Activated CD4-positive, alpha-beta T cell treated with anti-CD3 and anti-CD28 coated beads, Interleukin-2, amount 10 ng/mL, durations not matched to agents 24 days and 14 days (primary cell): Measurements from ENCODE around the gene OR56B4. TPM values are rescaled to one million over a fixed set of nuclear protein-coding genes. Genes with fewer than 3 reads are reported as not detected.
"Not testable (repeated sequence)": the region's sequence is repeated elsewhere in the genome, so short reads cannot be mapped to it uniquely, and the experiment has no call there.

ENCODE experiments used
- DNase-seq: peaks from one replicate; pipeline ENCODE4 v3.0.0; 2022
- H3K27ac Mint-ChIP-seq: one replicate; pipeline ENCODE4 v1.8.0; 2022; ENCODE audit warnings: mild to moderate bottlenecking, mixed read lengths
- H3K27me3 Mint-ChIP-seq: one replicate; pipeline ENCODE4 v1.8.0; 2022; ENCODE audit warnings: mixed read lengths
- H3K36me3 Mint-ChIP-seq: one replicate; pipeline ENCODE4 v1.8.0; 2022; ENCODE audit warnings: low read depth, mild to moderate bottlenecking, mixed read lengths
- H3K4me1 Mint-ChIP-seq: one replicate; pipeline ENCODE4 v1.8.0; 2021; ENCODE audit warnings: mixed read lengths
- H3K4me3 Mint-ChIP-seq: one replicate; pipeline ENCODE4 v1.8.0; 2022; ENCODE audit warnings: mild to moderate bottlenecking, moderate library complexity, mixed read lengths
- H3K9me3 Mint-ChIP-seq: one replicate; pipeline ENCODE4 v1.8.0; 2021; ENCODE audit warnings: mixed read lengths
- intact Hi-C: fragments of 100-400 bp; cut with micrococcal nuclease; formaldehyde crosslinking; loops from one replicate; pipeline ENCODE4 v1.15.1; 2023
- total RNA-seq: library from RNA; stranded (reverse); gene quantifications from 2 replicates; pipeline ENCODE4 v1.2.3, GENCODE V29; 2022

Gene OR56B4
- total RNA-seq, 1 donor from 2014 or later, result not detected

GRCh38 chr11:6116638-6117037, 9.2 kb downstream of the OR56B4 start:
- Mint-ChIP-seq H3K4me3 (no peak overlapping the region), H3K27me3 (peaks cover 5% of the 10 kb centered on the region), H3K36me3 (no peaks in the 10 kb centered on the region), H3K9me3 (peaks cover 4% of the 10 kb centered on the region), H3K27ac (no peak overlapping the region), H3K4me1 (no peaks in the 10 kb centered on the region)
- intact Hi-C loops, result no loop called here
- DNase-seq, result no peak

- Mint-ChIP-seq H3K27ac (no peak overlapping the region), H3K4me1 (no peaks in the 10 kb centered on the region), H3K4me3 (no peak overlapping the region), H3K36me3 (no peaks in the 10 kb centered on the region), H3K9me3 (no peaks in the 10 kb centered on the region), H3K27me3 (peaks cover 4% of the 10 kb centered on the region)
- intact Hi-C loops, result no loop called here
- DNase-seq, result no peak
Observed at GRCh38 chr11:6124245-6124644, 16.8 kb downstream of the OR56B4 start.

- H3K4me1 Mint-ChIP-seq, result no peaks in the 10 kb centered on the region
- intact Hi-C loops, result no loop called here
- no peak for DNase-seq
- no peaks in the 10 kb centered on the region for H3K9me3 Mint-ChIP-seq
- no peak overlapping the region for H3K4me3 Mint-ChIP-seq
- H3K27ac Mint-ChIP-seq, result no peak overlapping the region
- peaks cover 4% of the 10 kb centered on the region for H3K27me3 Mint-ChIP-seq
- H3K36me3 Mint-ChIP-seq, result no peaks in the 10 kb centered on the region
Observed at GRCh38 chr11:6127881-6128280, 20.4 kb downstream of the OR56B4 start.

- Mint-ChIP-seq H3K27ac (no peak overlapping the region), H3K9me3 (no peaks in the 10 kb centered on the region), H3K4me1 (no peaks in the 10 kb centered on the region), H3K27me3 (peaks cover 4% of the 10 kb centered on the region), H3K36me3 (no peaks in the 10 kb centered on the region), H3K4me3 (no peak overlapping the region)
- DNase-seq, result no peak
- intact Hi-C loops, result no loop called here
Observed at GRCh38 chr11:6129011-6129410, 21.5 kb downstream of the OR56B4 start.

- DNase-seq, result no peak
- peaks cover 5% of the 10 kb centered on the region for H3K27me3 Mint-ChIP-seq
- intact Hi-C loops, result no loop called here
- no peaks in the 10 kb centered on the region for H3K9me3 Mint-ChIP-seq
- H3K4me3 Mint-ChIP-seq, result no peak overlapping the region
- no peaks in the 10 kb centered on the region for H3K36me3 Mint-ChIP-seq
- H3K27ac Mint-ChIP-seq, result no peak overlapping the region
- no peaks in the 10 kb centered on the region for H3K4me1 Mint-ChIP-seq
Observed at GRCh38 chr11:6129635-6130034, 22.2 kb downstream of the OR56B4 start.

GRCh38 chr11:6132431-6132830, 24.9 kb downstream of the OR56B4 start:
- no peak overlapping the region for H3K27ac Mint-ChIP-seq
- H3K9me3 Mint-ChIP-seq, result no peaks in the 10 kb centered on the region
- H3K36me3 Mint-ChIP-seq, result no peaks in the 10 kb centered on the region
- no peak for DNase-seq
- no peak overlapping the region for H3K4me3 Mint-ChIP-seq
- no peaks in the 10 kb centered on the region for H3K4me1 Mint-ChIP-seq
- peaks cover 6% of the 10 kb centered on the region for H3K27me3 Mint-ChIP-seq
- intact Hi-C loops, result no loop called here

GRCh38 chr11:6135936-6136335, 28.5 kb downstream of the OR56B4 start:
- H3K36me3 Mint-ChIP-seq, H3K4me1 Mint-ChIP-seq, DNase-seq, intact Hi-C loops, H3K27ac Mint-ChIP-seq, H3K4me3 Mint-ChIP-seq, H3K9me3 Mint-ChIP-seq: not testable (repeated sequence)
- H3K27me3 Mint-ChIP-seq, result peaks cover 15% of the 10 kb centered on the region

- H3K27ac Mint-ChIP-seq, result no peak overlapping the region
- no peaks in the 10 kb centered on the region for H3K4me1 Mint-ChIP-seq
- no peak overlapping the region for H3K4me3 Mint-ChIP-seq
- no peak for DNase-seq
- H3K9me3 Mint-ChIP-seq, result no peaks in the 10 kb centered on the region
- H3K36me3 Mint-ChIP-seq, result no peaks in the 10 kb centered on the region
- intact Hi-C loops, result no loop called here
- peaks cover 17% of the 10 kb centered on the region for H3K27me3 Mint-ChIP-seq
Observed at GRCh38 chr11:6142936-6143335, 35.5 kb downstream of the OR56B4 start.

- H3K9me3 Mint-ChIP-seq, H3K4me3 Mint-ChIP-seq, intact Hi-C loops, DNase-seq, H3K36me3 Mint-ChIP-seq, H3K27ac Mint-ChIP-seq, H3K4me1 Mint-ChIP-seq: not testable (repeated sequence)
- H3K27me3 Mint-ChIP-seq, result peaks cover 11% of the 10 kb centered on the region
Observed at GRCh38 chr11:6143737-6144136, 36.3 kb downstream of the OR56B4 start.

- Mint-ChIP-seq H3K36me3 (no peaks in the 10 kb centered on the region), H3K4me1 (no peaks in the 10 kb centered on the region), H3K27me3 (peaks cover 2% of the 10 kb centered on the region), H3K9me3 (peaks cover 4% of the 10 kb centered on the region), H3K4me3 (no peak overlapping the region), H3K27ac (no peak overlapping the region)
- intact Hi-C loops, result no loop called here
- DNase-seq, result no peak
Observed at GRCh38 chr11:6151117-6151516, 43.6 kb downstream of the OR56B4 start.

- Mint-ChIP-seq H3K27ac (no peak overlapping the region), H3K4me1 (no peaks in the 10 kb centered on the region), H3K27me3 (peaks cover 2% of the 10 kb centered on the region), H3K36me3 (no peaks in the 10 kb centered on the region), H3K4me3 (no peak overlapping the region), H3K9me3 (peaks cover 4% of the 10 kb centered on the region)
- intact Hi-C loops, result no loop called here
- DNase-seq, result no peak
Observed at GRCh38 chr11:6152126-6152525, 44.6 kb downstream of the OR56B4 start.

- H3K36me3 Mint-ChIP-seq, result no peaks in the 10 kb centered on the region
- H3K27me3 Mint-ChIP-seq, result peaks cover 2% of the 10 kb centered on the region
- no peak overlapping the region for H3K27ac Mint-ChIP-seq
- no peak for DNase-seq
- intact Hi-C loops, result no loop called here
- no peak overlapping the region for H3K4me3 Mint-ChIP-seq
- no peaks in the 10 kb centered on the region for H3K9me3 Mint-ChIP-seq
- H3K4me1 Mint-ChIP-seq, result no peaks in the 10 kb centered on the region
Observed at GRCh38 chr11:6156628-6157359, 49.3 kb downstream of the OR56B4 start.
